HG03558 (cell line): ENCODE results near the gene BHMT2.

Experiments
- ATAC-seq: cut with Tn5 transposase; IDR thresholded peaks from one replicate; pipeline ENCODE4 v1.9.1; 2021; ENCODE audit warnings: moderate number of reproducible peaks; ENCODE audit not compliant: unreplicated experiment; ENCODE audit errors: extremely low read depth

The BHMT2 gene

GRCh38 chr5:79069488-79070349, at the start of gene BHMT2, which contains the start of gene DMGDH:
Gene BHMT2 (plus strand): TSS chr5:79069767. CDS start chr5:79069783, 16 bp downstream.
Gene DMGDH (minus strand): TSS chr5:79069674. CDS start chr5:79069620, 54 bp downstream.
- ATAC-seq = no peak

- no peak for ATAC-seq
These were observed 48.6 kb upstream of the BHMT2 start for GRCh38 chr5:79020861-79021561.

GRCh38 chr5:79021753-79022152, 47.8 kb upstream of the BHMT2 start:
- no peak for ATAC-seq

GRCh38 chr5:79022771-79023170, 46.8 kb upstream of the BHMT2 start:
- no peak for ATAC-seq

GRCh38 chr5:79023348-79023747, 46.2 kb upstream of the BHMT2 start:
- no peak for ATAC-seq

- no peak for ATAC-seq
These were observed 45.6 kb upstream of the BHMT2 start for GRCh38 chr5:79023947-79024346.

- no peak for ATAC-seq
These were observed 44.5 kb upstream of the BHMT2 start for GRCh38 chr5:79025054-79025472.

- ATAC-seq = no peak
These were observed 38.7 kb upstream of the BHMT2 start for GRCh38 chr5:79030663-79031484.

- ATAC-seq = no peak
These were observed 38.1 kb upstream of the BHMT2 start for GRCh38 chr5:79031485-79031867.

- ATAC-seq = no peak
These were observed 37.4 kb upstream of the BHMT2 start for GRCh38 chr5:79032031-79032695.

GRCh38 chr5:79032782-79033181, 36.8 kb upstream of the BHMT2 start:
- ATAC-seq = no peak

GRCh38 chr5:79035237-79035636, 34.3 kb upstream of the BHMT2 start:
- ATAC-seq = no peak

GRCh38 chr5:79036769-79037168, 32.8 kb upstream of the BHMT2 start:
- no peak for ATAC-seq

- no peak for ATAC-seq
These were observed 27.4 kb upstream of the BHMT2 start for GRCh38 chr5:79042188-79042587.

GRCh38 chr5:79047199-79047598, 22.4 kb upstream of the BHMT2 start:
- ATAC-seq = no peak

- no peak for ATAC-seq
These were observed 21.1 kb upstream of the BHMT2 start for GRCh38 chr5:79048437-79048836.

GRCh38 chr5:79050498-79050897, 19.1 kb upstream of the BHMT2 start:
- no peak for ATAC-seq

GRCh38 chr5:79053321-79053720, 16.2 kb upstream of the BHMT2 start:
- no peak for ATAC-seq

- ATAC-seq = no peak
These were observed 14.6 kb upstream of the BHMT2 start for GRCh38 chr5:79055017-79055416.

- ATAC-seq = no peak
These were observed 12.7 kb upstream of the BHMT2 start for GRCh38 chr5:79056847-79057246.
